H1 (cell line): ENCODE results near the gene TFF3. TPM values are rescaled to one million over a fixed set of nuclear protein-coding genes. Genes with fewer than 3 reads are reported as not detected.

Experiments
- CTCF ChIA-PET: fragments of 300-600 bp; sonication (Branson Sonifier 250); formaldehyde crosslinking; loops from one replicate; lab custom pipeline; 2021; ENCODE audit not compliant: partially characterized antibody; lab: Charles Lee
- POLR2A ChIA-PET: fragments of 300-600 bp; sonication (Branson Sonifier 250); formaldehyde crosslinking; loops from one replicate; lab custom pipeline; 2021; ENCODE audit warnings: inconsistent platforms; ENCODE audit not compliant: partially characterized antibody; lab: Charles Lee
- DNase-seq, 2 experiments: peaks; one replicate each; pipeline versions ENCODE4 v3.0.0 to v3.0.0-alpha.2; 2010 to 2022; ENCODE audit warnings: low spot score in 2 of 2, low read depth in 1 of 2, mixed read lengths in 1 of 2
- FAIRE-seq: peaks from 2 replicates; lab custom pipeline; 2011; peaks lifted over from hg19 to GRCh38; lab: Jason Lieb, UNC
- H2AFZ ChIP-seq: 2 replicates; pipeline ENCODE4 v1.8.1; 2012; ENCODE audit warnings: low read length, inconsistent platforms
- H2AK5ac ChIP-seq: 2 replicates; pipeline ENCODE4 v1.6.1; 2013; ENCODE audit warnings: low read depth, low read length
- H2BK120ac ChIP-seq: replicated peaks from 2 replicates; pipeline ENCODE3; 2013; ENCODE audit warnings: low read depth, low read length, inconsistent platforms
- H2BK12ac ChIP-seq: 2 replicates; pipeline ENCODE4 v1.6.1; 2013; ENCODE audit warnings: low read depth, low read length
- H2BK15ac ChIP-seq: 2 replicates; pipeline ENCODE4 v1.6.1; 2013; ENCODE audit warnings: low read length
- H2BK20ac ChIP-seq: 2 replicates; pipeline ENCODE4 v1.6.1; 2013; ENCODE audit warnings: low read length
- H2BK5ac ChIP-seq: 2 replicates; pipeline ENCODE4 v1.6.1; 2013; ENCODE audit warnings: low read depth, low read length
- H3K14ac ChIP-seq: 2 replicates; pipeline ENCODE4 v1.6.1; 2013; ENCODE audit warnings: inconsistent platforms; ENCODE audit not compliant: insufficient read length
- H3K18ac ChIP-seq: 2 replicates; pipeline ENCODE4 v1.6.1; 2013; ENCODE audit warnings: low read length; ENCODE audit errors: extremely low read depth
- H3K23ac ChIP-seq: 2 replicates; pipeline ENCODE4 v1.6.1; 2013; ENCODE audit warnings: inconsistent platforms; ENCODE audit not compliant: insufficient read length
- H3K23me2 ChIP-seq: 2 replicates; pipeline ENCODE4 v1.6.1; 2013; ENCODE audit warnings: low read depth, low read length
- H3K27ac ChIP-seq: 2 replicates; pipeline ENCODE4 v1.6.1; 2011; ENCODE audit warnings: low read depth, low read length, inconsistent platforms
- H3K27me3 ChIP-seq, 4 experiments: replicated peaks in 1 of 4; 1 replicate in 1 of 4; 2 replicates in 3 of 4; pipeline versions ENCODE4 v1.6.1 to v1.8.1; 2011 to 2013; ENCODE audit warnings: low read length in 3 of 4, mild to moderate bottlenecking in 3 of 4, inconsistent platforms in 2 of 4, mixed read lengths in 2 of 4, moderate library complexity in 1 of 4; ENCODE audit not compliant: control insufficient read depth in 3 of 4, insufficient read depth in 3 of 4; ENCODE audit errors: extremely low read depth in 1 of 4
- H3K36me3 ChIP-seq, 4 experiments: 2 replicates each; pipeline versions ENCODE4 v1.6.1 to v1.8.1; 2011 to 2013; ENCODE audit warnings: mild to moderate bottlenecking in 4 of 4, low read length in 3 of 4, moderate library complexity in 2 of 4, control low read depth in 1 of 4, inconsistent platforms in 1 of 4; ENCODE audit not compliant: insufficient read depth in 4 of 4, control insufficient read depth in 2 of 4
- H3K4ac ChIP-seq: replicated peaks from 2 replicates; pipeline ENCODE3; 2013; ENCODE audit warnings: low read length, low read depth, mixed read lengths, inconsistent platforms; ENCODE audit not compliant: insufficient read length
- H3K4me1 ChIP-seq, 4 experiments: replicated peaks in 1 of 4; 1 replicate in 1 of 4; 2 replicates in 3 of 4; pipeline versions ENCODE4 v1.6.1 to v1.8.1; 2011 to 2013; ENCODE audit warnings: low read length in 3 of 4, inconsistent platforms in 2 of 4, mixed read lengths in 1 of 4; ENCODE audit not compliant: insufficient read depth in 4 of 4, control insufficient read depth in 3 of 4
- H3K4me2 ChIP-seq, 2 experiments: 2 replicates each; pipeline versions ENCODE4 v1.6.1 to v1.8.1; 2011 to 2013; ENCODE audit warnings: low read depth in 2 of 2, low read length in 2 of 2, control low read depth in 1 of 2, inconsistent platforms in 1 of 2, mild to moderate bottlenecking in 1 of 2; ENCODE audit not compliant: insufficient read depth in 1 of 2
- H3K4me3 ChIP-seq, 4 experiments: fragments of 200-600, 300-600 bp in 1 of 4; sonication (generic), shearing (Covaris generic), sonication (Bioruptor Twin) in 1 of 4; 2 replicates each; pipeline versions ENCODE4 v1.5.1 to v1.8.1; 2011 to 2016; ENCODE audit warnings: low read length in 4 of 4, low read depth in 3 of 4, control low read depth in 2 of 4, inconsistent platforms in 2 of 4, mild to moderate bottlenecking in 2 of 4, mixed read lengths in 1 of 4, moderate library complexity in 1 of 4; ENCODE audit not compliant: insufficient read depth in 2 of 4; ENCODE audit errors: extremely low read depth in 1 of 4
- H3K56ac ChIP-seq: replicated peaks from 2 replicates; pipeline ENCODE3; 2013; ENCODE audit warnings: low read depth, mild to moderate bottlenecking, mixed read lengths, low read length, inconsistent platforms; ENCODE audit not compliant: insufficient read length
- H3K79me1 ChIP-seq: 2 replicates; pipeline ENCODE4 v1.6.1; 2013; ENCODE audit warnings: low read depth, low read length, control low read depth
- H3K79me2 ChIP-seq, 2 experiments: 2 replicates each; pipeline versions ENCODE4 v1.6.1 to v1.8.1; 2012 to 2013; ENCODE audit warnings: low read length in 2 of 2, mild to moderate bottlenecking in 2 of 2, inconsistent platforms in 1 of 2; ENCODE audit not compliant: insufficient read depth in 2 of 2, control insufficient read depth in 1 of 2
- H3K9ac ChIP-seq, 4 experiments: replicated peaks in 1 of 4; 1 replicate in 1 of 4; 2 replicates in 3 of 4; pipeline versions ENCODE4 v1.6.1 to v1.8.1; 2011 to 2013; ENCODE audit warnings: low read depth in 3 of 4, low read length in 3 of 4, control low read depth in 2 of 4, mild to moderate bottlenecking in 2 of 4, moderate library complexity in 2 of 4, inconsistent platforms in 1 of 4; ENCODE audit errors: extremely low read depth in 1 of 4
- H3K9me3 ChIP-seq, 2 experiments: 2 replicates each; pipeline versions ENCODE4 v1.6.1 to v1.8.1; 2012 to 2013; ENCODE audit warnings: mild to moderate bottlenecking in 2 of 2, moderate library complexity in 2 of 2, control low read depth in 1 of 2, inconsistent platforms in 1 of 2, low read depth in 1 of 2, low read length in 1 of 2, mixed read lengths in 1 of 2; ENCODE audit not compliant: insufficient read depth in 2 of 2
- H4K20me1 ChIP-seq, 2 experiments: replicated peaks in 1 of 2; 2 replicates each; pipeline versions ENCODE3 to v1.8.1; 2011 to 2013; ENCODE audit warnings: inconsistent platforms in 2 of 2, low read length in 2 of 2, mild to moderate bottlenecking in 1 of 2; ENCODE audit not compliant: insufficient read depth in 2 of 2, control insufficient read depth in 1 of 2
- H4K5ac ChIP-seq: 2 replicates; pipeline ENCODE4 v1.6.1; 2013; ENCODE audit warnings: low read length, low read depth, mixed read lengths, inconsistent platforms; ENCODE audit not compliant: insufficient read length
- H4K8ac ChIP-seq: 2 replicates; pipeline ENCODE4 v1.8.0; 2013; ENCODE audit warnings: mild to moderate bottlenecking, moderate library complexity, low read length, inconsistent platforms; ENCODE audit not compliant: insufficient read depth; ENCODE audit errors: extremely low read depth
- H4K91ac ChIP-seq: replicated peaks from 2 replicates; pipeline ENCODE3; 2013; ENCODE audit warnings: low read length, mixed read lengths, inconsistent platforms; ENCODE audit not compliant: insufficient read length
- ATF2 ChIP-seq: IDR thresholded peaks from 2 replicates; pipeline ENCODE4 v1.6.1; 2012; ENCODE audit warnings: low read length, inconsistent platforms
- CREB1 ChIP-seq: IDR thresholded peaks from 2 replicates; pipeline ENCODE4 v1.6.1; 2012; ENCODE audit warnings: inconsistent platforms
- FOSL1 ChIP-seq: IDR thresholded peaks from 2 replicates; pipeline ENCODE4 v1.6.1; 2011; ENCODE audit warnings: mild to moderate bottlenecking, low read depth, low read length, moderate library complexity; ENCODE audit not compliant: insufficient read depth
- KDM1A ChIP-seq: fragments of 200-600, 300-600 bp; sonication (generic); IDR thresholded peaks from 2 replicates; pipeline ENCODE4 v1.7.1; 2016; ENCODE audit warnings: mild to moderate bottlenecking, low read length, borderline replicate concordance
- SAP30 ChIP-seq: fragments of 300-600 bp; sonication (generic); IDR thresholded peaks from 2 replicates; pipeline ENCODE4 v1.7.1; 2012; ENCODE audit warnings: low read length, moderate library complexity, mild to moderate bottlenecking, inconsistent platforms; ENCODE audit not compliant: insufficient read depth, insufficient replicate concordance
- SIN3A ChIP-seq, 2 experiments: IDR thresholded peaks in 1 of 2; conservative IDR thresholded peaks in 1 of 2; 2 replicates each; pipeline ENCODE4 v1.6.1; 2011 to 2012; ENCODE audit warnings: low read length in 2 of 2, improper control_type of control experiment in 1 of 2, low read depth in 1 of 2, mild to moderate bottlenecking in 1 of 2
- SP1 ChIP-seq: IDR thresholded peaks from 2 replicates; pipeline ENCODE4 v1.6.1; 2011; ENCODE audit warnings: low read depth, low read length
- TCF12 ChIP-seq: IDR thresholded peaks from 2 replicates; pipeline ENCODE4 v1.6.1; 2011; ENCODE audit warnings: low read depth, mild to moderate bottlenecking, low read length
- WGBS, 2 experiments: shearing (Covaris generic) in 1 of 2; methylation state at CpG; one replicate each; pipeline versions ENCODE4 v1.1.6 to v1.1.7; 2013 to 2015; ENCODE audit warnings: low lambda C conversion rate in 2 of 2, mixed read lengths in 2 of 2, inconsistent platforms in 1 of 2, low coverage in 1 of 2, missing lambda C conversion rate in 1 of 2; ENCODE audit not compliant: insufficient replicate concordance in 2 of 2, insufficient coverage in 1 of 2, insufficient read length in 1 of 2; ENCODE audit errors: extremely low coverage in 1 of 2, missing lambda C conversion rate in 1 of 2; 5-methylcytosine and 5-hydroxymethylcytosine counted together
- polyA plus RNA-seq, 7 experiments: library from polyadenylated mRNA; depleted of rRNA in 3 of 7; stranded (reverse) in 5 of 7; unstranded in 2 of 7; fragments of >200 nt in 5 of 7; fragments of 200-250 nt in 2 of 7; gene quantifications; 1 replicate in 5 of 7; 2 replicates in 1 of 7; 4 replicates in 1 of 7; pipeline versions ENCODE4 v1.2.1 to v1.2.3, GENCODE V29; 2011 to 2013; ENCODE audit warnings: missing spikeins in 2 of 7, mixed read lengths in 2 of 7
- total RNA-seq: library from RNA; stranded (reverse); fragmentation: NEBNext Ultra II Directional; extraction: Animal tissue kit (Norgen Biotek cat#: 25700); gene quantifications from 2 replicates; pipeline ENCODE4 v1.2.1, GENCODE V29; 2021
- TF ChIP-seq, protein P1 (sequence below): IDR thresholded peaks from 2 replicates; pipeline ENCODE4 v1.6.1; 2011; ENCODE audit warnings: low read depth, mild to moderate bottlenecking, low read length; ENCODE audit not compliant: insufficient read depth

Gene TFF3
- total and polyA plus RNA-seq, 2 of the 8 experiments (the other 6 are each of a cell fraction or from before 2014, with no cell fraction given) = 1.7 to 6.7 TPM

GRCh38 chr21:42337276-42337675 is 22.1 kb upstream of the TFF3 start:
- Histone ChIP-seq H3K14ac (no peak overlapping the region), H3K4me2 (no peak overlapping the region), H3K27me3 (no peaks in the 10 kb centered on the region), H3K9me3 (peaks cover 0 to 1% of the 10 kb centered on the region in 2 experiments; a peak in 1 of 4 replicates), H3K4me3 (no peak overlapping the region), H3K4ac (no peak overlapping the region), H3K27ac (no peak overlapping the region), H2BK5ac (no peak overlapping the region), H2BK15ac (no peak overlapping the region), H3K4me1 (peaks cover 0 to 12% (median 4%) of the 10 kb centered on the region in 4 experiments; a peak in 6 of 7 replicates), H3K36me3 (no peaks in the 10 kb centered on the region), H2AFZ (no peak overlapping the region), H2BK120ac (no peak overlapping the region), H2BK20ac (no peak overlapping the region), H3K79me2 (no peaks in the 10 kb centered on the region), H3K23me2 (no peaks in the 10 kb centered on the region), H3K79me1 (no peaks in the 10 kb centered on the region), H3K56ac (no peak overlapping the region), H3K23ac (no peak overlapping the region), H4K5ac (no peak overlapping the region), H3K18ac (no peak overlapping the region), H2AK5ac (no peak overlapping the region), H4K91ac (no peak overlapping the region), H2BK12ac (no peak overlapping the region), H4K8ac (no peak overlapping the region), H3K9ac (no peak overlapping the region), H4K20me1 (no peaks in the 10 kb centered on the region)
- no peak for TF ChIP-seq SP1
- TF ChIP-seq FOSL1 = no peak
- no peak for TF ChIP-seq ATF2
- TF ChIP-seq, protein P1, sequence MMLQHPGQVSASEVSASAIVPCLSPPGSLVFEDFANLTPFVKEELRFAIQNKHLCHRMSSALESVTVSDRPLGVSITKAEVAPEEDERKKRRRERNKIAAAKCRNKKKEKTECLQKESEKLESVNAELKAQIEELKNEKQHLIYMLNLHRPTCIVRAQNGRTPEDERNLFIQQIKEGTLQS = no peak
- no peak for TF ChIP-seq SAP30
- TF ChIP-seq CREB1 = no peak
- no peak for TF ChIP-seq SIN3A (conservative IDR thresholded peaks at IDR 0.05 in 1 of 2, IDR thresholded peaks at IDR 0.05 in 1 of 2; ENCODE audit: low read depth in 1 of 2, low read length in 2 of 2)
- TF ChIP-seq TCF12 = no peak
- TF ChIP-seq KDM1A = peak; percentile 63; the same call in 1 of the 2 replicates
- ChIA-PET POLR2A (interaction anchor here (1.2 kb wide), 1 partner anchor 24 kb away, joined by 3 read pairs; no protein-coding TSS in a partner anchor), CTCF (interaction anchor here (0.7 to 11.6 kb wide), 28 partner anchors 7 to 212 kb away, joined by 3 to 137 read pairs (median 5); partner anchors contain the start of genes TFF1 and TFF3)
- DNase-seq = peak in 1 of 2 experiments; percentile 14
- WGBS, 2 experiments = 89% methylated on average over 4 of the region's 4 CpGs; no CpG with 5 or more reads in 1 of the 2 experiments
- no peak for FAIRE-seq
